Activated B cell treated with CpG ODN at 0.5 μM for 24 hours (primary cell): ENCODE measurements around the gene ZDHHC11. TPM values are rescaled to one million over a fixed set of nuclear protein-coding genes. Genes with fewer than 3 reads are reported as not detected.
A peak's percentile ranks its signal among the peaks of the same experiment; 100 is the strongest.
"Not testable (repeated sequence)": the region's sequence is repeated elsewhere in the genome, so short reads cannot be mapped to it uniquely, and the experiment has no call there.

Experiments
- ATAC-seq: fragments of 200-7000 bp; cut with Tn5 transposase; one replicate; pipeline ENCODE4 v1.10.0; 2021; ENCODE audit warnings: low read depth, mild to moderate bottlenecking, moderate library complexity
- CTCF ChIA-PET: fragments of 350-600 bp; sonication (Branson Sonifier 250); formaldehyde crosslinking; loops from one replicate; lab custom pipeline; 2021; ENCODE audit warnings: antibody characterized with exemption; lab: Charles Lee
- POLR2A ChIA-PET: fragments of 350-600 bp; sonication (Branson Sonifier 250); formaldehyde crosslinking; loops from one replicate; lab custom pipeline; 2021; ENCODE audit warnings: antibody characterized with exemption; lab: Charles Lee
- DNase-seq: peaks from one replicate; pipeline ENCODE4 v3.0.0; 2022
- H3K27ac Mint-ChIP-seq: one replicate; pipeline ENCODE4 v1.8.0; 2020; ENCODE audit warnings: mixed read lengths
- H3K27me3 Mint-ChIP-seq: one replicate; pipeline ENCODE4 v1.8.0; 2021; ENCODE audit warnings: mixed read lengths
- H3K36me3 Mint-ChIP-seq: one replicate; pipeline ENCODE4 v1.8.0; 2021; ENCODE audit warnings: low read depth, mixed read lengths
- H3K4me1 Mint-ChIP-seq: one replicate; pipeline ENCODE4 v1.8.0; 2021; ENCODE audit warnings: mixed read lengths
- H3K4me3 Mint-ChIP-seq: one replicate; pipeline ENCODE4 v1.8.0; 2020; ENCODE audit warnings: mild to moderate bottlenecking, mixed read lengths
- H3K9me3 Mint-ChIP-seq: one replicate; pipeline ENCODE4 v1.8.0; 2020; ENCODE audit warnings: mixed read lengths
- intact Hi-C: fragments of 100-400 bp; cut with micrococcal nuclease; formaldehyde crosslinking; loops from one replicate; pipeline ENCODE4 v1.15.1; 2024
- total RNA-seq: library from RNA; stranded (reverse); gene quantifications from 2 replicates; pipeline ENCODE4 v1.2.3, GENCODE V29; 2022

The ZDHHC11 gene
- total RNA-seq, 1 donor from 2014 or later = 1.6 TPM

DNA sequence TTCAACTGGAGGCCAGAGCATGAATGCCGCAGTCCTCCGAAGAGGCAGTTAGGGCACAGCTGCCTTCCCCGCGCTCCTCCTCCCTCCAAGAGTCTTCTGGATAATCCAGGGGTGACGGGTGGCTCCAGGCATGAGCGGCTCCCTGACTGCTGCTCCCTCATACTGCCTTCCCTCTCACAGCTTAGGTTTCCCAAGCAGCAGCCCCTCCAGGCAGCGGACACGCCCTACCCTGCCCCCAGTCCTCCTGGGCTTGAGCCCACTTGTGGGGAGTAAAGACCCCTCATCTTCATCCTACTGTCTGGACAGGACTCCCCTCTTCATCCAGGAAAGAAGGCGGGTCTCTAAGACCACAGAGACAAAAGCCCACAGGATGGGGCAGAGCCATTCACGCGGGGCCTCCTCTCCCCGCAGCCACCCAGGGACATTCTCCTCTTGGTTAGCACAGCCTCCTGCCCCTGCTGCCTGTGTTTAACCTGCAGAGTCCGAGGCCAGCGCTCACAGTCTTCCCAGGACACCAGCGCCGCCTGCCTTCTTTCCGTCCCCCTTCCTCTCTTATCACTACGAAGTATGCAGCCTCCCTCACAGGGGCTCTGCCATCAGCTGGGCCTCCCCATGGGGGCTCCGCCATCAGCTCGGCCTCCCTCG is 5.6 kb downstream of the ZDHHC11 start:
- H3K27me3 Mint-ChIP-seq, ATAC-seq, H3K27ac Mint-ChIP-seq, H3K9me3 Mint-ChIP-seq, CTCF ChIA-PET, POLR2A ChIA-PET, H3K4me3 Mint-ChIP-seq, H3K36me3 Mint-ChIP-seq, H3K4me1 Mint-ChIP-seq: not testable (repeated sequence)
- intact Hi-C loops = loop anchor here (5.0 kb wide), 1 partner anchor 88 kb away; no protein-coding TSS in a partner anchor
- peak; percentile 14 for DNase-seq

DNA sequence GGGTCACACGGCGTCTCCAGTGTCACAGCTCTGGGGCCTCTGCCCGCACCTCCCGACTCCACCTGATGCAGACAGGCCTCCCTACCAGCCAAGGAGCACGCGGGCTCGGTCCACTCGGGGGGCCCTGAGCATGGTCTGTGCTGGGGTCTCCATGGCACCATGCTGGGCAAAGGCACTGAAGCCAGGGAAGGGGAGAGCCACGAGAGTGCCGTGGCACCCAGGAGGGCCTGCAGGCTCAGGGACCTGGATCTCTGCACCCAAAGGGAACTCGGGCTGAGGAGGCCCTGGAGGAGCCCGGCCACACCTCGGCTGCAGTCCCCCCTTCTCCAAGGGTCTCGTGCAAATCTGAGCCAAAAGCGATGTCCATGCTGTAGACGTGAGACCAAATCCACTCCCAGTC is 6.4 kb downstream of the ZDHHC11 start:
- intact Hi-C loops = loop anchor here (5.0 kb wide), 1 partner anchor 97 kb away; no protein-coding TSS in a partner anchor
- H3K4me3 Mint-ChIP-seq, H3K9me3 Mint-ChIP-seq, POLR2A ChIA-PET, H3K27ac Mint-ChIP-seq, H3K36me3 Mint-ChIP-seq, CTCF ChIA-PET, ATAC-seq, H3K27me3 Mint-ChIP-seq, H3K4me1 Mint-ChIP-seq: not testable (repeated sequence)
- DNase-seq = peak; percentile 15

- H3K4me3 Mint-ChIP-seq, H3K27ac Mint-ChIP-seq, H3K4me1 Mint-ChIP-seq, H3K27me3 Mint-ChIP-seq, H3K36me3 Mint-ChIP-seq, ATAC-seq, CTCF ChIA-PET, H3K9me3 Mint-ChIP-seq, POLR2A ChIA-PET: not testable (repeated sequence)
- intact Hi-C loops = loop anchor here (5.0 kb wide), 1 partner anchor 97 kb away; no protein-coding TSS in a partner anchor
- peak; percentile 15 for DNase-seq
Observed at GRCh38 chr5:843926-844325, 6.9 kb downstream of the ZDHHC11 start.

GRCh38 chr5:843371-843770 is 7.4 kb downstream of the ZDHHC11 start:
- CTCF ChIA-PET, POLR2A ChIA-PET, H3K9me3 Mint-ChIP-seq, H3K27ac Mint-ChIP-seq, H3K4me3 Mint-ChIP-seq, H3K36me3 Mint-ChIP-seq, H3K27me3 Mint-ChIP-seq, ATAC-seq, H3K4me1 Mint-ChIP-seq: not testable (repeated sequence)
- DNase-seq = peak; percentile 13
- intact Hi-C loops = loop anchor here (5.0 kb wide), 1 partner anchor 96 kb away; no protein-coding TSS in a partner anchor

- ATAC-seq, H3K27ac Mint-ChIP-seq, H3K4me1 Mint-ChIP-seq, H3K36me3 Mint-ChIP-seq, H3K27me3 Mint-ChIP-seq, POLR2A ChIA-PET, CTCF ChIA-PET, H3K9me3 Mint-ChIP-seq, H3K4me3 Mint-ChIP-seq: not testable (repeated sequence)
- intact Hi-C loops = loop anchor here (5.0 kb wide), 1 partner anchor 95 kb away; no protein-coding TSS in a partner anchor
- DNase-seq = peak; percentile 13
Observed at GRCh38 chr5:842402-843221, 8.2 kb downstream of the ZDHHC11 start.

DNA sequence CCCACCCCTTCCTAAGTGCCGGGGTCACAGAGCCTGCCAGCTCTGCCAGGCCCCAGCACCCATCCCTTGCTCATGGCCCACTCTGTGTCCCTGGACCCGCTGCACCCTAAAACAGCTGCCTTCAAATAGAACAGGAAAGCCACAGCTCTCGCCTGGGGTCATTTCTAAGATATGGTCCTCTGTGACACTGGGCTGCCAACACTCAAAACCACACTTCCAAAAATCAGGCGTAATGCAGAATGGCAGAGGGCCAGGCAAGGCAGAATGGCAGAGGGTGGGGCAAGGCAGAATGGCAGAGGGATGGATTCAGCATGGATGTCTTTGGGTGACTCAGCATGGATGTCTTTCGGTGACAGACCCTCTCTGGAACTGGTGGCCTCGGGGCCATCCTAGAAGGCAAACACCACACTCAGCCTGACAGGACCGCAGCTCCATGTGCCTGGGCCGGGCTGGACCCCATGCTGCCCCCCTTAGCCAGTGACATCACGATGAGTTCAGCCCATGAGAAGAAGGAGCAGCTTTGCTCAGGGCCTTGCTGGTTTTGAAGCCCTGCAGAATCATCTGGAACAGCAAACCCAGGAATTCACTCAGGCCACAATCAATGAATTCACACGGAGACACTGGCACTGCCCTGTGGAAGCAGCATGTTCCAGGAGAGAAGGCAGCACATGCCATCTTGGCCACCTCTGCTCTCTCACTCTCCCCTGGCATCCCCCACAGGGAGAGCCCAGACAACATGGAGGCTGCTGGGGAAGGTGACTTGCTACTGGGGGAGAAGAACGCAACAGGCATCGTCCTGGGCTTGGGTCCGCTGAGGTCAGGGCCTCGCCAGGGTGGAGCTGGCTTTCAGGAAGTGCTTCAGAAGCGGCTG is 9.0 kb downstream of the ZDHHC11 start:
- intact Hi-C loops = loop anchor here (5.0 kb wide), 1 partner anchor 94 kb away; no protein-coding TSS in a partner anchor
- ATAC-seq, POLR2A ChIA-PET, H3K36me3 Mint-ChIP-seq, H3K27me3 Mint-ChIP-seq, H3K9me3 Mint-ChIP-seq, H3K4me1 Mint-ChIP-seq, H3K4me3 Mint-ChIP-seq, CTCF ChIA-PET, H3K27ac Mint-ChIP-seq: not testable (repeated sequence)
- peak; percentile 14 for DNase-seq

GRCh38 chr5:840974-841435 is 9.8 kb downstream of the ZDHHC11 start:
- H3K4me3 Mint-ChIP-seq, POLR2A ChIA-PET, CTCF ChIA-PET, H3K9me3 Mint-ChIP-seq, H3K4me1 Mint-ChIP-seq, H3K27me3 Mint-ChIP-seq, H3K36me3 Mint-ChIP-seq, H3K27ac Mint-ChIP-seq, ATAC-seq: not testable (repeated sequence)
- peak; percentile 8 for DNase-seq
- intact Hi-C loops = loop anchor here (5.0 kb wide), 1 partner anchor 94 kb away; no protein-coding TSS in a partner anchor

DNA sequence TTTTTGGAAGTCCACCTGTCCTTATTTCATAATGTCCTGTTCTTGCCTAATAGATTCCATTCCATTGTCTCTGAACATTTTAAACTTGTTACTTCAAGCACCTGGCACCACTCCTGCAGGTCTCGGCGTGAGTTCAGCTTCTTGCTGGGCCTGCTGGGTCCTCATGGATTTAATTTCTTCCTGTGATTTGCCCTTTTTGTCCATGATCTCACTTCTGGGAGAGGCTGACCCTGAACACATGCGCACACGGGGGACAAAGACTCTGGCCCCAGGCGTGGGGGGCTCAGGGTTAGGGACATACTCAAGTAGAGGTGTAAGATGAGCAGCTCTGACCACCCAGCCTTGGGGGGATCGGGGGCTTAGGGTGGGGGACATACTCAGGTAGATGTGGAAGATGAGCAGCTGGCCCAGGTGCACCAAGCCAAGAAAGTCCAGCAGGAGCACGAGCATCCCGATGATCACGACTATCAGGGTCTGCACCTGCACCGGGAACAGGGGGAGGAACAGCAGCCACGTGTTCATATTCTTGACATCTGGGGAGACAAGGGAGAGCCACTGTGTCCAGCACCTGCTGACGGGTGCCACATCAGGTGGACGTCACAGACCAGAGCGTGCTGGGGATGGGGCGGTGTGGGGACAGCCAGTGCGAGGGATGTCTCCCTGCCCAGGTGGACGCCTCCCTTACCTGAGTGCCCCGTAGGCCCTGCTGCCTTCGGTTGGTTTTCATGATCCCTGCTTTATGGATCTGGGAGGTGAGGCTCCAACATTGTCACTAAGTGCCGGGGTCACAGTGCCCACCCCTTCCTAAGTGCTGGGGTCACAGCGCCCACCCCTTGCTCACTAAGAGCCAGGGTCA is 10.4 kb downstream of the ZDHHC11 start:
- ATAC-seq, H3K27me3 Mint-ChIP-seq, CTCF ChIA-PET, POLR2A ChIA-PET, H3K27ac Mint-ChIP-seq, H3K36me3 Mint-ChIP-seq, H3K4me3 Mint-ChIP-seq, H3K9me3 Mint-ChIP-seq: not testable (repeated sequence)
- DNase-seq = peak; percentile 10
- intact Hi-C loops = loop anchor here (5.0 kb wide), 1 partner anchor 93 kb away; no protein-coding TSS in a partner anchor
- peaks cover 11% of the 10 kb centered on the region for H3K4me1 Mint-ChIP-seq

DNA sequence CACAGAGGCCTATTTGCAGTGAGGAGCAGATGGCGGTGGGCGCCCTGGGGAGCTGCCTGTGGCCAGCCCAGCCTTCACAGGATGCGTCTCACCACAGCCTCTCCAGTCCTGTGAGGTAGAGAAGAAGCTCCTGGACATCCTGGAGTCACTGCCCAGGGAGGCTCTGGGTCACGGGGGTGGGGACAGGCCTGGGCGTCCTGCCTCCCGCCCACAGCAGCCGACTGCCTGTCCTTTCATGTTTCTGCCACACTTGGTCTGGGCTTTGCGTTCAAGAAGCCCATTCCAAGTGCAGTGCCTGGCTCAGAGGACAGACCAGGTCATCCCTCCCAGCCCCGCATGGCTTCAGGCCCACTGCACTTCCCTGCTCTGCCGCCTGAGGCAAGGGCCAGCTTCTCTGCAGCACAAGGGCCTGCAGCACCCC is 12.3 kb downstream of the ZDHHC11 start:
- H3K9me3 Mint-ChIP-seq, DNase-seq, POLR2A ChIA-PET, ATAC-seq, intact Hi-C loops, CTCF ChIA-PET, H3K27ac Mint-ChIP-seq, H3K4me3 Mint-ChIP-seq, H3K27me3 Mint-ChIP-seq, H3K36me3 Mint-ChIP-seq: not testable (repeated sequence)
- H3K4me1 Mint-ChIP-seq = peaks cover 11% of the 10 kb centered on the region

DNA sequence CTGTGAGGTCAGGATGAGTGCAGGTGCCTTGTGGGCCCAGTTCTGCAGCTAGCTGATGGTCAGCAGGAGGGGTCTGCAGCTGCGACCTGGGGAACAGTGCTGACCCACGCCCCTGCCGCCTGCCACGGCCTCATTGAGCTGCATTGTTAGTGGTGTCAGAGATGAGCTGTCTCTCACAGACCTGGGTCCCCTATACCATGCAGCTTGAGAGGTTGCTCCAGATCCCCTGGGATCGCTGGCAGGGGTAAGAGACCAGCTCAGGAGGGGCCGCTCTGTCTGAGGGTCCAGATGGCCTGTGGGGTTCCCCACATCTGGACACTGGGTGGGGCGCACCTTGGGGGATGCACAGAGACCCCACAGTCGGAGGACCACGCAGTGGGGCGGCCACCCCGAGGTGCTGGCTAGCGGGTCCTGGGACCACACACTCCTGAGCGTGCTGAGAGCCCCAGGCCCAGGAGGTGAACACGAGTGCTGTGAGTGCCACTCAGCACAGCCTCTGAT is 13.1 kb downstream of the ZDHHC11 start:
- H3K4me3 Mint-ChIP-seq, ATAC-seq, DNase-seq, intact Hi-C loops, POLR2A ChIA-PET, H3K9me3 Mint-ChIP-seq, H3K27ac Mint-ChIP-seq, H3K27me3 Mint-ChIP-seq, CTCF ChIA-PET, H3K36me3 Mint-ChIP-seq: not testable (repeated sequence)
- peaks cover 11% of the 10 kb centered on the region for H3K4me1 Mint-ChIP-seq
